HepG2 (cell line): ENCODE results near the gene TUG1. TPM values are rescaled to one million over a fixed set of nuclear protein-coding genes. Genes with fewer than 3 reads are reported as not detected.

Source experiments
- CBX2 ChIP-seq, 2 experiments: fragments of 200-600 bp in 1 of 2; sonication (generic); formaldehyde crosslinking in 1 of 2; IDR thresholded peaks; 2 replicates each; pipeline versions ENCODE4 v1.7.0 to v1.8.1; 2018 to 2022; ENCODE audit warnings: low read depth in 2 of 2, low read length in 1 of 2, mild to moderate bottlenecking in 1 of 2, missing genetic modification reagents in 1 of 2
- HOXA9 ChIP-seq: sonication (generic); formaldehyde crosslinking; IDR thresholded peaks from 2 replicates; pipeline ENCODE4 v1.8.1; 2022; ENCODE audit warnings: missing genetic modification reagents, mild to moderate bottlenecking, moderate library complexity, borderline replicate concordance
- MED8 ChIP-seq: sonication (generic); formaldehyde crosslinking; IDR thresholded peaks from 2 replicates; pipeline ENCODE4 v1.8.1; 2023; ENCODE audit warnings: mild to moderate bottlenecking, missing genetic modification reagents; ENCODE audit not compliant: insufficient replicate concordance
- PHB2 ChIP-seq: fragments of 450-650 bp; IDR thresholded peaks from 2 replicates; pipeline ENCODE4 v1.6.1; 2018; ENCODE audit not compliant: partially characterized antibody
- RFXAP ChIP-seq: sonication (generic); formaldehyde crosslinking; IDR thresholded peaks from 2 replicates; pipeline ENCODE4 v1.4.0; 2020; ENCODE audit warnings: missing genetic modification reagents, borderline replicate concordance
- SYNCRIP ChIP-seq: fragments of 200-400 bp; formaldehyde crosslinking; IDR thresholded peaks from 2 replicates; pipeline ENCODE4 v1.6.1; 2018; ENCODE audit warnings: mild to moderate bottlenecking, low read depth, low read length; ENCODE audit not compliant: insufficient read depth
- TBX3 ChIP-seq: fragments of 450-650 bp; IDR thresholded peaks from 2 replicates; pipeline ENCODE4 v1.6.1; 2017; ENCODE audit warnings: antibody characterized with exemption, mild to moderate bottlenecking, inconsistent platforms, borderline replicate concordance
- ZNF335 ChIP-seq: sonication (generic); formaldehyde crosslinking; IDR thresholded peaks from 2 replicates; pipeline ENCODE4 v1.4.0; 2020; ENCODE audit warnings: missing genetic modification reagents
- ZNF672 ChIP-seq: sonication (generic); formaldehyde crosslinking; IDR thresholded peaks from 2 replicates; pipeline ENCODE4 v1.8.1; 2022; ENCODE audit warnings: missing genetic modification reagents
- ZNF790 ChIP-seq: sonication (generic); formaldehyde crosslinking; IDR thresholded peaks from 2 replicates; pipeline ENCODE4 v1.8.0; 2022; ENCODE audit warnings: missing genetic modification reagents, mild to moderate bottlenecking, borderline replicate concordance
- polyA plus RNA-seq, 8 experiments: library from polyadenylated mRNA; depleted of rRNA in 3 of 8; stranded (reverse) in 7 of 8; unstranded in 1 of 8; fragments of >200 nt; fragmentation: Illumina TruSeq in 4 of 8; extraction: Trizol in 4 of 8; gene quantifications; 2 replicates each; pipeline versions ENCODE4 v1.2.1 to v1.2.3, GENCODE V29; 2011 to 2016; ENCODE audit warnings: low read depth in 4 of 8, missing spikeins in 1 of 8, mixed read lengths in 1 of 8; ENCODE audit not compliant: insufficient read depth in 1 of 8
- total RNA-seq, 5 experiments: library from RNA; depleted of rRNA; stranded (reverse); fragments of >200 nt; fragmentation: Illumina TruSeq; extraction: Trizol; gene quantifications; 2 replicates each; pipeline ENCODE4 v1.2.3, GENCODE V29; 2016; ENCODE audit warnings: low read depth in 1 of 5
- TF ChIP-seq, protein P1 (sequence below), 2 experiments: sonication (generic) in 1 of 2; formaldehyde crosslinking in 1 of 2; IDR thresholded peaks; 2 replicates each; pipeline versions ENCODE4 v1.4.0 to v1.6.1; 2018 to 2020; ENCODE audit warnings: missing genetic modification reagents in 2 of 2, borderline replicate concordance in 1 of 2, low read depth in 1 of 2, mild to moderate bottlenecking in 1 of 2, missing biosample characterization in 1 of 2
- TF ChIP-seq, protein P2 (sequence below): sonication (generic); formaldehyde crosslinking; IDR thresholded peaks from 2 replicates; pipeline ENCODE4 v1.5.1; 2020; ENCODE audit warnings: mild to moderate bottlenecking, missing genetic modification reagents, moderate library complexity
- TF ChIP-seq, protein P3 (sequence below): sonication (generic); formaldehyde crosslinking; IDR thresholded peaks from 2 replicates; pipeline ENCODE4 v1.4.0; 2020; ENCODE audit warnings: missing genetic modification reagents, low read depth, mild to moderate bottlenecking, borderline replicate concordance
- TF ChIP-seq, protein P4 (sequence below): sonication (generic); formaldehyde crosslinking; IDR thresholded peaks from 2 replicates; pipeline ENCODE4 v1.5.1; 2020; ENCODE audit warnings: missing genetic modification reagents, mild to moderate bottlenecking, borderline replicate concordance
- TF ChIP-seq, protein P5 (sequence below): sonication (generic); formaldehyde crosslinking; IDR thresholded peaks from 2 replicates; pipeline ENCODE4 v1.5.0; 2020; ENCODE audit warnings: mild to moderate bottlenecking, missing genetic modification reagents

TUG1 gene
- total and polyA plus RNA-seq, 2 of the 13 experiments (the other 11 are each of a cell fraction or from before 2014, with no cell fraction given), result 35.2 to 122 TPM

DNA sequence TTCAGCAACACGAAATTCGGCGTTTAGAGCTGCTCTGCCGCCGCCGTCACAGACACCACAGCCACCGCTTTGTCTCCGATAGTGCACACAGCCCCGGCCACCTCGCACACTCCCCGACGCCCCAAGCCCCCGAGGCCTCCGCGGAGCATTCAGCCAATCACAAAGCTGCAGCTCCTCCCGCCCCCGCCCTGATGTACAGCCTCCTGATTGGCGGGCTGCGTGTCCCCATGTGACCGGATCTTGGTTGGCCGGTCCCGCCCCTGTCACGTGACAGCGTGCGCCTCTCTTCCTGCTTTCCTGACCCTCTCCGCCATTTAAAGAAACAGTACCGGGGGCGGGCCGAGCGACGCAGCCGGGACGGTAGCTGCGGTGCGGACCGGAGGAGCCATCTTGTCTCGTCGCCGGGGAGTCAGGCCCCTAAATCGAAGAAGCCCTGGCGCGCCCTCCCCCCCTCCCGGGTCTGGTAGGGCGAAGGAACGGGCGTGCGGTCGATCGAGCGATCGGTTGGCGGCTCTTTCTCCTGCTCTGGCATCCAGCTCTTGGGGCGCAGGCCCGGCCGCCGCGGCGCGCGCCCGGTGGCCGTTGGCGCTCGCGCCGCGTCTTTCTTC, at the start of gene TUG1 (continued):
- TF ChIP-seq, protein P1, sequence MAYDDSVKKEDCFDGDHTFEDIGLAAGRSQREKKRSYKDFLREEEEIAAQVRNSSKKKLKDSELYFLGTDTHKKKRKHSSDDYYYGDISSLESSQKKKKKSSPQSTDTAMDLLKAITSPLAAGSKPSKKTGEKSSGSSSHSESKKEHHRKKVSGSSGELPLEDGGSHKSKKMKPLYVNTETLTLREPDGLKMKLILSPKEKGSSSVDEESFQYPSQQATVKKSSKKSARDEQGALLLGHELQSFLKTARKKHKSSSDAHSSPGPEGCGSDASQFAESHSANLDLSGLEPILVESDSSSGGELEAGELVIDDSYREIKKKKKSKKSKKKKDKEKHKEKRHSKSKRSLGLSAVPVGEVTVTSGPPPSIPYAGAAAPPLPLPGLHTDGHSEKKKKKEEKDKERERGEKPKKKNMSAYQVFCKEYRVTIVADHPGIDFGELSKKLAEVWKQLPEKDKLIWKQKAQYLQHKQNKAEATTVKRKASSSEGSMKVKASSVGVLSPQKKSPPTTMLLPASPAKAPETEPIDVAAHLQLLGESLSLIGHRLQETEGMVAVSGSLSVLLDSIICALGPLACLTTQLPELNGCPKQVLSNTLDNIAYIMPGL (CRISPR knock-in tag; IDR thresholded peaks at IDR 0.05; ENCODE audit: borderline replicate concordance in 1 of 2, low read depth in 1 of 2), result peak; percentile 69 to 76; a peak in 3 of 4 replicates
- 0 out of 2 replicates have a peak, but pooled peaks have one; percentile 85 for TF ChIP-seq HOXA9 (CRISPR knock-in tag)
- TF ChIP-seq, protein P2, sequence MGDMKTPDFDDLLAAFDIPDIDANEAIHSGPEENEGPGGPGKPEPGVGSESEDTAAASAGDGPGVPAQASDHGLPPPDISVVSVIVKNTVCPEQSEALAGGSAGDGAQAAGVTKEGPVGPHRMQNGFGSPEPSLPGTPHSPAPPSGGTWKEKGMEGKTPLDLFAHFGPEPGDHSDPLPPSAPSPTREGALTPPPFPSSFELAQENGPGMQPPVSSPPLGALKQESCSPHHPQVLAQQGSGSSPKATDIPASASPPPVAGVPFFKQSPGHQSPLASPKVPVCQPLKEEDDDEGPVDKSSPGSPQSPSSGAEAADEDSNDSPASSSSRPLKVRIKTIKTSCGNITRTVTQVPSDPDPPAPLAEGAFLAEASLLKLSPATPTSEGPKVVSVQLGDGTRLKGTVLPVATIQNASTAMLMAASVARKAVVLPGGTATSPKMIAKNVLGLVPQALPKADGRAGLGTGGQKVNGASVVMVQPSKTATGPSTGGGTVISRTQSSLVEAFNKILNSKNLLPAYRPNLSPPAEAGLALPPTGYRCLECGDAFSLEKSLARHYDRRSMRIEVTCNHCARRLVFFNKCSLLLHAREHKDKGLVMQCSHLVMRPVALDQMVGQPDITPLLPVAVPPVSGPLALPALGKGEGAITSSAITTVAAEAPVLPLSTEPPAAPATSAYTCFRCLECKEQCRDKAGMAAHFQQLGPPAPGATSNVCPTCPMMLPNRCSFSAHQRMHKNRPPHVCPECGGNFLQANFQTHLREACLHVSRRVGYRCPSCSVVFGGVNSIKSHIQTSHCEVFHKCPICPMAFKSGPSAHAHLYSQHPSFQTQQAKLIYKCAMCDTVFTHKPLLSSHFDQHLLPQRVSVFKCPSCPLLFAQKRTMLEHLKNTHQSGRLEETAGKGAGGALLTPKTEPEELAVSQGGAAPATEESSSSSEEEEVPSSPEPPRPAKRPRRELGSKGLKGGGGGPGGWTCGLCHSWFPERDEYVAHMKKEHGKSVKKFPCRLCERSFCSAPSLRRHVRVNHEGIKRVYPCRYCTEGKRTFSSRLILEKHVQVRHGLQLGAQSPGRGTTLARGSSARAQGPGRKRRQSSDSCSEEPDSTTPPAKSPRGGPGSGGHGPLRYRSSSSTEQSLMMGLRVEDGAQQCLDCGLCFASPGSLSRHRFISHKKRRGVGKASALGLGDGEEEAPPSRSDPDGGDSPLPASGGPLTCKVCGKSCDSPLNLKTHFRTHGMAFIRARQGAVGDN (CRISPR knock-in tag), result peak; percentile 92
- TF ChIP-seq, protein P3, sequence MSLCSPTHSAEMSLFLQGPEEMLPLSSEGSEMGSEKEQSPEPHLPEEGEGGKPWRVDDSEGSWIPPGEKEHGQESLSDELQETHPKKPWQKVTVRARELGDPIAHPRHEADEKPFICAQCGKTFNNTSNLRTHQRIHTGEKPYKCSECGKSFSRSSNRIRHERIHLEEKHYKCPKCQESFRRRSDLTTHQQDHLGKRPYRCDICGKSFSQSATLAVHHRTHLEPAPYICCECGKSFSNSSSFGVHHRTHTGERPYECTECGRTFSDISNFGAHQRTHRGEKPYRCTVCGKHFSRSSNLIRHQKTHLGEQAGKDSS (CRISPR knock-in tag), result no peak; the same call in 1 of the 2 replicates
- 0 out of 2 replicates have a peak, but pooled peaks have one; percentile 9 for TF ChIP-seq TBX3
- TF ChIP-seq CBX2 (IDR thresholded peaks at IDR 0.05; ENCODE audit: low read depth, low read length), result no peak
- no peak for TF ChIP-seq CBX2 (CRISPR knock-in tag; IDR thresholded peaks at IDR 0.05; ENCODE audit: low read depth)
- peak; percentile 60; the same call in 1 of the 2 replicates for TF ChIP-seq ZNF790 (CRISPR knock-in tag)
- TF ChIP-seq MED8 (CRISPR knock-in tag), result peak; percentile 79
- TF ChIP-seq, protein P4, sequence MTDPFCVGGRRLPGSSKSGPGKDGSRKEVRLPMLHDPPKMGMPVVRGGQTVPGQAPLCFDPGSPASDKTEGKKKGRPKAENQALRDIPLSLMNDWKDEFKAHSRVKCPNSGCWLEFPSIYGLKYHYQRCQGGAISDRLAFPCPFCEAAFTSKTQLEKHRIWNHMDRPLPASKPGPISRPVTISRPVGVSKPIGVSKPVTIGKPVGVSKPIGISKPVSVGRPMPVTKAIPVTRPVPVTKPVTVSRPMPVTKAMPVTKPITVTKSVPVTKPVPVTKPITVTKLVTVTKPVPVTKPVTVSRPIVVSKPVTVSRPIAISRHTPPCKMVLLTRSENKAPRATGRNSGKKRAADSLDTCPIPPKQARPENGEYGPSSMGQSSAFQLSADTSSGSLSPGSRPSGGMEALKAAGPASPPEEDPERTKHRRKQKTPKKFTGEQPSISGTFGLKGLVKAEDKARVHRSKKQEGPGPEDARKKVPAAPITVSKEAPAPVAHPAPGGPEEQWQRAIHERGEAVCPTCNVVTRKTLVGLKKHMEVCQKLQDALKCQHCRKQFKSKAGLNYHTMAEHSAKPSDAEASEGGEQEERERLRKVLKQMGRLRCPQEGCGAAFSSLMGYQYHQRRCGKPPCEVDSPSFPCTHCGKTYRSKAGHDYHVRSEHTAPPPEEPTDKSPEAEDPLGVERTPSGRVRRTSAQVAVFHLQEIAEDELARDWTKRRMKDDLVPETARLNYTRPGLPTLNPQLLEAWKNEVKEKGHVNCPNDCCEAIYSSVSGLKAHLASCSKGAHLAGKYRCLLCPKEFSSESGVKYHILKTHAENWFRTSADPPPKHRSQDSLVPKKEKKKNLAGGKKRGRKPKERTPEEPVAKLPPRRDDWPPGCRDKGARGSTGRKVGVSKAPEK (CRISPR knock-in tag), result no peak
- TF ChIP-seq ZNF672 (CRISPR knock-in tag), result peak; percentile 66; the same call in 1 of the 2 replicates
- TF ChIP-seq, protein P5, sequence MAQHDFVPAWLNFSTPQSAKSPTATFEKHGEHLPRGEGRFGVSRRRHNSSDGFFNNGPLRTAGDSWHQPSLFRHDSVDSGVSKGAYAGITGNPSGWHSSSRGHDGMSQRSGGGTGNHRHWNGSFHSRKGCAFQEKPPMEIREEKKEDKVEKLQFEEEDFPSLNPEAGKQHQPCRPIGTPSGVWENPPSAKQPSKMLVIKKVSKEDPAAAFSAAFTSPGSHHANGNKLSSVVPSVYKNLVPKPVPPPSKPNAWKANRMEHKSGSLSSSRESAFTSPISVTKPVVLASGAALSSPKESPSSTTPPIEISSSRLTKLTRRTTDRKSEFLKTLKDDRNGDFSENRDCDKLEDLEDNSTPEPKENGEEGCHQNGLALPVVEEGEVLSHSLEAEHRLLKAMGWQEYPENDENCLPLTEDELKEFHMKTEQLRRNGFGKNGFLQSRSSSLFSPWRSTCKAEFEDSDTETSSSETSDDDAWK (CRISPR knock-in tag), result no peak
- peak; percentile 52; the same call in 1 of the 2 replicates for TF ChIP-seq RFXAP (CRISPR knock-in tag)
- TF ChIP-seq SYNCRIP, result no peak
- TF ChIP-seq PHB2, result no peak
- peak; percentile 75; the same call in 1 of the 2 replicates for TF ChIP-seq ZNF335
